Karpas-422 (cell line): ENCODE data around the gene C6orf120. TPM values are rescaled to one million over a fixed set of nuclear protein-coding genes. Genes with fewer than 3 reads are reported as not detected.

Experiments used
- DNase-seq: peaks from one replicate; pipeline ENCODE4 v3.0.0-alpha.2; 2015
- H2AFZ ChIP-seq: fragments of 200-600 bp; sonication (generic); 2 replicates; pipeline ENCODE4 v1.6.1; 2014; ENCODE audit warnings: antibody characterized with exemption, low read length, mixed read lengths
- H3K27ac ChIP-seq: fragments of 200-600 bp; sonication (generic); 2 replicates; pipeline ENCODE4 v1.5.1; 2014; ENCODE audit warnings: mild to moderate bottlenecking, low read length, moderate library complexity
- H3K27me3 ChIP-seq: fragments of 200-600 bp; sonication (generic); 2 replicates; pipeline ENCODE4 v1.6.1; 2014; ENCODE audit warnings: low read length, mixed read lengths
- H3K36me3 ChIP-seq: fragments of 200-600 bp; sonication (generic); 2 replicates; pipeline ENCODE4 v1.6.1; 2014; ENCODE audit warnings: low read length, mixed read lengths; ENCODE audit not compliant: insufficient read depth
- H3K4me1 ChIP-seq: fragments of 200-600 bp; sonication (generic); 2 replicates; pipeline ENCODE4 v1.6.1; 2014; ENCODE audit warnings: mild to moderate bottlenecking, low read length, mixed read lengths
- H3K4me2 ChIP-seq: fragments of 200-600 bp; sonication (generic); 2 replicates; pipeline ENCODE4 v1.6.1; 2014; ENCODE audit warnings: low read length, low read depth, mild to moderate bottlenecking; ENCODE audit not compliant: poor library complexity, severe bottlenecking
- H3K4me3 ChIP-seq: fragments of 200-600 bp; sonication (generic); 2 replicates; pipeline ENCODE4 v1.5.1; 2014; ENCODE audit warnings: mild to moderate bottlenecking, antibody characterized with exemption, low read length, mixed read lengths
- H3K79me2 ChIP-seq: fragments of 200-600 bp; sonication (generic); 2 replicates; pipeline ENCODE4 v1.6.1; 2014; ENCODE audit warnings: mild to moderate bottlenecking, low read length, mixed read lengths
- H3K9ac ChIP-seq: fragments of 200-600 bp; sonication (generic); 2 replicates; pipeline ENCODE4 v1.6.0; 2014; ENCODE audit warnings: low read length
- H3K9me2 ChIP-seq: fragments of 200-600 bp; sonication (generic), shearing (Covaris generic); replicated peaks from 2 replicates; pipeline ENCODE4 v1.6.0; 2014; ENCODE audit warnings: mild to moderate bottlenecking, low read length, moderate library complexity; ENCODE audit not compliant: insufficient read depth
- H3K9me3 ChIP-seq: fragments of 300-700, 200-600 bp; sonication (generic); 2 replicates; pipeline ENCODE4 v1.6.1; 2014; ENCODE audit warnings: low read length, mixed read lengths
- H4K20me1 ChIP-seq: fragments of 200-600 bp; sonication (generic); 2 replicates; pipeline ENCODE4 v1.6.1; 2014; ENCODE audit warnings: mild to moderate bottlenecking, antibody characterized with exemption, low read length, low read depth; ENCODE audit not compliant: insufficient read depth
- total RNA-seq: library from RNA; depleted of rRNA; stranded (reverse); fragments of >200 nt; shearing (Covaris generic); gene quantifications from 2 replicates; pipeline ENCODE4 v1.2.3, GENCODE V29; 2014; ENCODE audit warnings: low replicate concordance

Gene C6orf120
- total RNA-seq, 1 experiment from 2014 or later, result 51.4 TPM

DNA sequence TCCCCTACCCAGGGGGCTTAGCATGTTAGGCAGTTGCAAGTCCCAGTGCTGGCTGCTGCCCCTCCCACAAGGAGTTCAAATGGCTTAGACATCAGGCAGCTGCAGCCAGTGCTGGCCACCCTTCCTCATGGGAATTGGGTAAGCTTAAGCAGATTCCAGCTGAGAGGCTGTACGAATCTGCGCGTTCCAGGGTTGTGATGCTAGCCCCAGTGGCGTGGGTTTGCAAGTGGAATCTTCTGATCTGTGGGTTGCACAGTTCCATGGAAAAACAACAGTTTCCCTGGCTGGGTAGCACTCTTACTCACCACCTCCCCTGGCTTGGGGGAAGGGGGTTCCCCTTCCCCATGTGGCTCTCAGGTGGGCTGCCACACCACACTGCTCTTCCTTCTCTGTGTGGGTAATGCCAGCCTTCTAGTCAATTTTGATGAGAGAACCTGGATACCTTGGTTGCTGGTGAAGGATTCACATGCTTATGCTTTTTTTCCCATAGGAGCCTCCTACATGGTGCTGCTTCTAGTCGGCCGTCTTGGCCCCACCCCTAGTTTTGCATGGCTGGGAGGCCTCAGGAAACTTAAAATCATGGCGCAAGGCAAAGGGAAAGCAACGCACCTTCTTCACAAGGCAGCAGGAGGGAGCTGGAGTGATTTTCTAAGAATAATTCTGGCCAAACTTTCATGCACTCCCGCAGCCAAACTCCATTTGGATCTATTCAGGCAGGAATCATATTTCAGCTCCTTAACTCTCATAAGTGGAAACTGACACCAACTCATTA is 36.5 kb downstream of the C6orf120 start:
- Histone ChIP-seq H3K9me3 (no peaks in the 10 kb centered on the region), H3K4me3 (no peak overlapping the region), H4K20me1 (no peaks in the 10 kb centered on the region), H3K4me2 (no peak overlapping the region), H3K36me3 (no peaks in the 10 kb centered on the region), H3K27me3 (no peaks in the 10 kb centered on the region), H3K27ac (no peak overlapping the region), H2AFZ (no peak overlapping the region), H3K79me2 (no peaks in the 10 kb centered on the region), H3K4me1 (no peaks in the 10 kb centered on the region), H3K9ac (no peak overlapping the region), H3K9me2 (no peaks in the 10 kb centered on the region)
- no peak for DNase-seq

DNA sequence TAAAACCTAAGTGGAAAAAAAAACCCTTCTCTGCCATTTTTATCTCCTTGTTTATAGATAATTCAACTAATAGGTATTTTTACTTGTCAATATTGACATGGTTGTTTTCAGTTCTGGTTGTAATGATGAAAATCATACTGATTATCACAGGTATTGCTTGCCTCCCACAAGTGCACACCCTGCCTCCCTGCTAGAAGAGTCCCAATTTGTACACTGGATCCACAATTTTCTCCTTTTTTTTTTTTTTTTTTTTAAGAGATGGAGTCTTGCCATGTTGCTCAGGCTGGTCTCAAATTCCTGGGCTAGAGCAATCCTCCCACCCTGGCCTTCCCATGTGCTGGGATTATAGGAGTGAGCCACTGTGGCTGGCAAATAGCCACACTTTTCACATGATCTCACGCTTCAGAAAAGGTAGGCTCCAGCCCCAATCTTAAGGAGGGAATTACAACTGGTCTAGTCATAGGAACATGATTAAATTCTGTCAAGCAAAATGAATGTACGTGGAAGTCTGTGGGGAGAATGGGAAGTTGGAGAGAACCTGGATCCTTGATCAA is 37.1 kb downstream of the C6orf120 start:
- no peaks in the 10 kb centered on the region for H3K4me1 ChIP-seq
- no peaks in the 10 kb centered on the region for H3K9me2 ChIP-seq
- no peak overlapping the region for H3K27ac ChIP-seq
- H3K27me3 ChIP-seq, result no peaks in the 10 kb centered on the region
- no peaks in the 10 kb centered on the region for H3K9me3 ChIP-seq
- no peaks in the 10 kb centered on the region for H3K79me2 ChIP-seq
- no peak overlapping the region for H2AFZ ChIP-seq
- no peak overlapping the region for H3K4me3 ChIP-seq
- no peak overlapping the region for H3K4me2 ChIP-seq
- H3K36me3 ChIP-seq, result no peaks in the 10 kb centered on the region
- no peak for DNase-seq
- no peaks in the 10 kb centered on the region for H4K20me1 ChIP-seq
- H3K9ac ChIP-seq, result no peak overlapping the region

DNA sequence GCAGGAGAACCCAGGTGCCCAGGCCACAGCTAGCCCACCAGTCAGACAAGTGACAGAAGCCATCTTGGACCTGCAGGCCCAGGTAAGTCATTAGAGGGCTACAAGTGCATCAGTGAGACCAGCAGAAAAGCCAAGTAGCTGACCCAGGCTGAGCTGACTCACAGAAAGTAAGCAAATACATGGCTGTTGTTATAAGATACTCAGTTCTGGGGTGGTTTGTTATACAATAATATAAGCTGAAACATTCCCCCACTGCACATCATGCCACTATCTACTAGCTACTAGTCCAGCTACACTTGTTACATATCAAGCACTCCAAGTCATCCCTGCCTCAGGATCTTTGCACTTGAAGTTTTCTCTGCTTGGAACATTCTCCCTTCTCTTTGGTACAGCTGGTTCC is 39.4 kb downstream of the C6orf120 start:
- Histone ChIP-seq H3K27me3 (no peaks in the 10 kb centered on the region), H3K27ac (no peak overlapping the region), H3K9me2 (no peaks in the 10 kb centered on the region), H4K20me1 (no peaks in the 10 kb centered on the region), H3K4me3 (no peak overlapping the region), H3K9ac (no peak overlapping the region), H3K4me2 (no peak overlapping the region), H3K79me2 (no peaks in the 10 kb centered on the region), H3K4me1 (no peaks in the 10 kb centered on the region), H3K9me3 (no peaks in the 10 kb centered on the region), H2AFZ (no peak overlapping the region), H3K36me3 (no peaks in the 10 kb centered on the region)
- DNase-seq, result no peak

DNA sequence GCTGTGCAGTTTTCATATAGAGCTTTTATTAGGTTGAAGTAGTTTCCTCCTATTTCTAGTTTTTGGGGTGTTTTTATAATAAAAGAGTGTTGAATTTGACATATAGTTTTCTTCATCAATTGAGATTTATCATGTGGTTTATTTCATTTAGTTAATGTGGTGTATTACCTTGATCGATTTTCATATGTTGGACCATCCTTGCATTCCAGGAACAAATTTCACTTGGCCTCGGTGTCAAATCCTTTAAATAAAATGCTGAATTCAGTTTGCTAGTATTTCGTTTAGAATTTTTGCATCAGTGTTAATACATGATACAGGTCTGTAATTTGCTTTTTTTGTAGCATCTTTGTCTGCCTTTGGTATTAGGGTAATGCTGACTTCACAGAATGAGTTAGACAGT is 43.5 kb downstream of the C6orf120 start:
- Histone ChIP-seq H3K4me2 (no peak overlapping the region), H3K4me1 (peaks cover 7% of the 10 kb centered on the region), H3K27me3 (no peaks in the 10 kb centered on the region), H3K9ac (no peak overlapping the region), H4K20me1 (no peaks in the 10 kb centered on the region; the same call in 1 of the 2 replicates), H3K79me2 (peaks cover 3% of the 10 kb centered on the region; the same call in 1 of the 2 replicates), H3K4me3 (no peak overlapping the region), H3K9me2 (no peaks in the 10 kb centered on the region), H2AFZ (no peak overlapping the region), H3K9me3 (no peaks in the 10 kb centered on the region), H3K36me3 (no peaks in the 10 kb centered on the region; the same call in 1 of the 2 replicates), H3K27ac (no peak overlapping the region)
- no peak for DNase-seq

DNA sequence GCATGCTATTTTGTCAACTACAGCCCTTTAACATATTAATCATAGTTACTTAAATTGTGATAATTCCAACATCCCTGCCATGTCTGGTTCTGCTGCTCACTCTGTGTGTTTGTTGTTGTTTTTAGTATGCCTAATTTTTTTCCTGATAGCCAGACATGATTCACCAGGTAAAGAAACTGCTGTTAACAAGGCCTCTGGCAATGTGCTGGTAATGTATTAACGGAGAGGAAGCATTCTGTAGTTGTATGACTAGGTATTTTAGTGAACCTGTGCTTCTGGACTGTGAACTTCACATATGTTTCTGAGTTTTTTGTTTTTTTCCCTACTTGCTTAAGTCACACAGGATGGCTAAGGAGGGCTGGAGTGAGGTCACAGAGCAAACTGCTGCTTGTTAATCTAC is 44.6 kb downstream of the C6orf120 start:
- no peak for DNase-seq
- no peak overlapping the region for H3K9ac ChIP-seq
- H3K36me3 ChIP-seq, result no peaks in the 10 kb centered on the region; the same call in 1 of the 2 replicates
- H3K9me2 ChIP-seq, result no peaks in the 10 kb centered on the region
- peaks cover 12% of the 10 kb centered on the region for H3K79me2 ChIP-seq
- H3K4me2 ChIP-seq, result no peak overlapping the region
- H3K4me3 ChIP-seq, result no peak overlapping the region
- no peak overlapping the region for H2AFZ ChIP-seq
- H3K4me1 ChIP-seq, result peaks cover 12% of the 10 kb centered on the region
- no peaks in the 10 kb centered on the region; the same call in 1 of the 2 replicates for H4K20me1 ChIP-seq
- H3K27me3 ChIP-seq, result no peaks in the 10 kb centered on the region
- H3K27ac ChIP-seq, result no peak overlapping the region
- H3K9me3 ChIP-seq, result no peaks in the 10 kb centered on the region

DNA sequence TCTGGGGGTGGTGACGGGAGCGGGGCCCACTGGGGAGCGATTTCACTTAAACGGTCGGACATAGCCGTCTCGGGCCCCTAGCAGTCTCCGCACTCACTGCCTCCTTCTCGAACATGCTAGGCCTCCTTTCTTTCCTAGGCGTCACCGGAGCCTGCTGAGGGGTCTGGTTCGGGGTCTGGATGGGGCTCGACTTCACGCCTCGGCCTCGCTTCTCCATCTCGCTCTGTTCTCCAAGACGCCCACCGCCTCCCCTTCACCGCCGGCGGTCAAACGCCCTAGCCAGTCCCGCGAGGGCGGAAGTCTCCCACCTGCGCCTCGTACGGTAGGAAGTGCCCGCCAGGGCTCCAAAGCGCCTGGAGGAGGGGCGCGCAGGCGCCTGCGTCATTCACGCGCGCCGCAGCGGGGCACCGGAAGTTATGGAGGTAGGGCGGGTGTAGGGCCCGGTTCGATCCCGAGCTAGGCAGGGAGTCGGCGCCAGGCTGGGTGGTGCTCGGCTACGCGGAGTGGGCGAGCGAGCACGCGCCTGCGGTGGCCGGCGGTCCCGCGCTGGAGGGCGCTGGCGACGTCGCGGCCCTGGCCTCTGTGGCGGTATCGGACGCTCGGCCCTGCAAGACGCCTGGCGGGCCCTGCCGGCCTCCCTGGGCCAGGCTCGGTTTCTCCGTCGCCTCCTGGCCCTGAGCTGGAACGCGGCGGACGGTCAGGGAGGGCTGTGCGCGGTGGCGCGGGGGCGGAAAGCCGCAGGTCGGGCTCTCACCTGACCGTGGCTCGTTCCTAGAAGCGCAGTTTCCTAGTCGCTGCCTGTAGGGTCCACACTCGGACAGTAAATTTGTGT is 49.5 kb downstream of the C6orf120 start, which contains the start of the genes DYNLT2 and ERMARD:
TSS of gene DYNLT2 (minus strand) at position 331 of the 832 bp plus-strand sequence. CDS start at position 217, 114 bp downstream.
TSS of gene ERMARD (plus strand) at position 381 of the 832 bp plus-strand sequence. CDS start at position 417, 36 bp downstream.
- peaks cover 26% of the 10 kb centered on the region for H3K4me1 ChIP-seq
- peaks cover under 1% of the 10 kb centered on the region for H3K36me3 ChIP-seq
- peak; percentile 98 for DNase-seq
- peak within 1 kb of the TSS; percentile 90 for H3K9ac ChIP-seq
- peak within 1 kb of the TSS; percentile 78 for H3K4me3 ChIP-seq
- peaks cover 33% of the 10 kb centered on the region for H3K79me2 ChIP-seq
- no peaks in the 10 kb centered on the region for H3K9me3 ChIP-seq
- peak within 1 kb of the TSS; percentile 77; the same call in 1 of the 2 replicates for H2AFZ ChIP-seq
- H3K9me2 ChIP-seq, result no peaks in the 10 kb centered on the region
- no peaks in the 10 kb centered on the region for H3K27me3 ChIP-seq
- H3K27ac ChIP-seq, result peak within 1 kb of the TSS; percentile 62
- H3K4me2 ChIP-seq, result peak within 1 kb of the TSS; percentile 97
- H4K20me1 ChIP-seq, result no peaks in the 10 kb centered on the region; the same call in 1 of the 2 replicates

DNA sequence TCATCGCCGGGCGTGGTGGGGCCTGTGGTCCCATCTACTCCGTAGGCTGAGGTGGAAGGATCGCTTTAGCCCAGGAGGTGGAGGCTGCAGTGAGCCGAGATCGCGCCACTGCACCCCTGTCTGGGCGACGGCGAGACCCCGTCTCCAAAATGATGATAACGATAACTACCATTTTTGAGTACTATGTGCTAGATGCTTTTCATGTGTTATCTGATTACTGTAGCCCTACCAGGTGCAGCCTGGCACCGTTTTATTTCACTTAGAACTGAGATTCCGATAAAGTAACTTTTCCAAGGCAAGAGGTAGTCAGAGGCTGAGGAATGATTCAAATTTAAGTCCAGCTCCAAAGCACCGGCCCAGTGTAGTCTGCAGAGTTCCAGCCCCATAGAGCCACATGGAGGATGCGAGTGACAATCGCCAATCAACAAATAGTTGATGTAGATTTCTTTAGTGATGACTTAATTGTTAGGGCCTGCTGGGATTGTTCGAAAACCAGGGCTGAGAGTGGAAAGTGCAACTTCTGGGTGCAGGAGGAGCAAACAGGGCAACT is 50.2 kb downstream of the C6orf120 start:
- Histone ChIP-seq H3K4me3 (peak overlapping the region; percentile 78), H4K20me1 (no peaks in the 10 kb centered on the region; the same call in 1 of the 2 replicates), H3K27ac (peak overlapping the region; percentile 62), H3K79me2 (peaks cover 33% of the 10 kb centered on the region), H3K9ac (peak overlapping the region; percentile 90), H3K27me3 (no peaks in the 10 kb centered on the region), H3K9me2 (no peaks in the 10 kb centered on the region), H3K9me3 (no peaks in the 10 kb centered on the region), H3K4me2 (peak overlapping the region; percentile 97), H3K36me3 (peaks cover 3% of the 10 kb centered on the region), H2AFZ (peak overlapping the region; percentile 61; the same call in 1 of the 2 replicates), H3K4me1 (peaks cover 26% of the 10 kb centered on the region)
- peak; percentile 69 for DNase-seq
